Fibroblast of lung (primary cell): Measurements from ENCODE around the gene SLPI.

Experiments used
- EZH2 ChIP-seq: IDR thresholded peaks from 2 replicates; pipeline ENCODE4 v1.5.1; 2012; ENCODE audit warnings: low read length, control low read depth, mild to moderate bottlenecking; ENCODE audit errors: missing control alignments
- TF ChIP-seq, protein P1 (sequence below), 2 donors: IDR thresholded peaks in 1 of 2; conservative IDR thresholded peaks in 1 of 2; 1 replicate in 1 of 2; 2 replicates in 1 of 2; pipeline ENCODE4 v1.5.1; 2011 to 2012; ENCODE audit warnings: low read length in 2 of 2, control low read depth in 1 of 2, inconsistent platforms in 1 of 2, low read depth in 1 of 2, mild to moderate bottlenecking in 1 of 2

DNA sequence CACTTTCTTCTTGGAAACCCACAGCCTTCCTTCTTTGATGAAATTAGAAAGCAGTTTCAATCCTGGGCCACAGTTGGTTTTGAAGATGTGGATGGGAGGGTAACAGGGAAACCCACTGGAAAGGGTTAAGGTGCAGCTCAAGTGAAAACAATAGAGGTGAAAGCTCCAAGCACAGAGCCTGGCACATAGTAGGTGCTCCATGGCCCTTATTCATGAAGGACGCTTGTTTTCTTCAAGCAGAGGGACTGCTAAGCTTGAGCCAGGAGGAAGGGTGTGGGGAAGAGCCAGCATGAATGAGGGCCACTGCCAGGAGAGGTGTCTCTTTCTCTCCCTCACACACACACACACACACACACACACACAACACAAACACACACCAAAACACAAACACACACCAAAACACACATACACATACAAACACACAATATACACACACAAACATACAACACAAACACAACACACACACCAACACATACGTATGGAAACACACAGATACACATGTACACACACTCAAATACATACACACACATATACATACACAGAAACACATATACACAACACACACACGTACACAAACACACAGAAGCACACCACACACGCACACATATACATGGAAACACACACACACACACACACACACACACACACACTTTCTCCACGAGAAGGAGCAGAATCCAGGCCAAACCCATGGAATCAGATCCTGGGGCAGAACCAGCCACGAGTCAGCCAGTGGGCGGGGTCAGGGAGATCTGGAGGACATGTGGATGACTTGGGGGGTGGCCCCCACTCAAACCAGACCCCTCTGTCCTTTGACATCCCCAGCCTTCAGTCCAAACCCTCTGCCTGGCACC, 28.6 kb upstream of the SLPI start:
- TF ChIP-seq, protein P1, sequence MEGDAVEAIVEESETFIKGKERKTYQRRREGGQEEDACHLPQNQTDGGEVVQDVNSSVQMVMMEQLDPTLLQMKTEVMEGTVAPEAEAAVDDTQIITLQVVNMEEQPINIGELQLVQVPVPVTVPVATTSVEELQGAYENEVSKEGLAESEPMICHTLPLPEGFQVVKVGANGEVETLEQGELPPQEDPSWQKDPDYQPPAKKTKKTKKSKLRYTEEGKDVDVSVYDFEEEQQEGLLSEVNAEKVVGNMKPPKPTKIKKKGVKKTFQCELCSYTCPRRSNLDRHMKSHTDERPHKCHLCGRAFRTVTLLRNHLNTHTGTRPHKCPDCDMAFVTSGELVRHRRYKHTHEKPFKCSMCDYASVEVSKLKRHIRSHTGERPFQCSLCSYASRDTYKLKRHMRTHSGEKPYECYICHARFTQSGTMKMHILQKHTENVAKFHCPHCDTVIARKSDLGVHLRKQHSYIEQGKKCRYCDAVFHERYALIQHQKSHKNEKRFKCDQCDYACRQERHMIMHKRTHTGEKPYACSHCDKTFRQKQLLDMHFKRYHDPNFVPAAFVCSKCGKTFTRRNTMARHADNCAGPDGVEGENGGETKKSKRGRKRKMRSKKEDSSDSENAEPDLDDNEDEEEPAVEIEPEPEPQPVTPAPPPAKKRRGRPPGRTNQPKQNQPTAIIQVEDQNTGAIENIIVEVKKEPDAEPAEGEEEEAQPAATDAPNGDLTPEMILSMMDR (conservative IDR thresholded peaks at IDR 0.05 in 1 of 2, IDR thresholded peaks at IDR 0.05 in 1 of 2; ENCODE audit: low read depth in 1 of 2, low read length in 2 of 2), result no peak
- no peak for TF ChIP-seq EZH2
